ENCODE results near the gene NME1. TPM values are rescaled to one million over a fixed set of nuclear protein-coding genes. Genes with fewer than 3 reads are reported as not detected.
A peak's percentile ranks its signal among the peaks of the same experiment; 100 is the strongest.

The NME1 gene
- total RNA-seq (2013; cell fraction: nucleolus; rRNA removed) = 56.6 and 57.2 TPM in 2 replicates
- 273 and 276 TPM in 2 replicates for total RNA-seq (2014; rRNA removed)
- 297 and 328 TPM in 2 replicates for total RNA-seq (2014; rRNA removed; fragmentation: Illumina TruSeq; extraction: Trizol)
- total RNA-seq (2021) = 327 and 332 TPM in 2 replicates
- polyA plus RNA-seq (2011; ENCODE audit: low read depth) = 184 TPM
- polyA plus RNA-seq (2011; rRNA removed) = 389 and 480 TPM in 2 replicates
- 421 and 465 TPM in 2 replicates for polyA plus RNA-seq (2011; cell fraction: cytosol; rRNA removed)
- 184 and 204 TPM in 2 replicates for polyA plus RNA-seq (2011; cell fraction: nucleus; rRNA removed)
- polyA plus RNA-seq (2012) = 151 and 179 TPM in 2 replicates
- polyA plus RNA-seq (2014; fragmentation: Illumina TruSeq; extraction: Trizol) = 344 and 430 TPM in 2 replicates
- polyA plus RNA-seq (2014; fragmentation: Nextera tagmentation; extraction: Ambion mirVana) = 1,000 to 10,000 TPM; 1,138 to 1,362 TPM
- polyA plus RNA-seq (2014; rRNA removed) = 392 and 402 TPM in 2 replicates
- 100 to 1,000 TPM; 731 to 794 TPM for polyA plus RNA-seq (2016; fragmentation: Nextera tagmentation; extraction: Ambion mirVana)
- 104 and 144 TPM in 2 replicates for polyA minus RNA-seq (2011; rRNA and poly(A)+ RNA removed)
- polyA minus RNA-seq (2011; cell fraction: cytosol; rRNA and poly(A)+ RNA removed) = 22.6 and 28.2 TPM in 2 replicates
- polyA minus RNA-seq (2011; cell fraction: nucleus; rRNA and poly(A)+ RNA removed) = 19.2 and 30.7 TPM in 2 replicates
- Bru-seq, nascent RNA = percentile 85 among the genes with signal in this experiment
- percentile 95 among the genes with signal in this experiment for BruChase-seq, experiment 1, labeled RNA remaining after a 6-hour chase
- BruChase-seq, experiment 2, labeled RNA remaining after a 2-hour chase = percentile 90 among the genes with signal in this experiment
- long read RNA-seq, experiment 1, transcript NME1-202 (6 exons, 986 nt) = minor isoform, 16 of 346 reads
- long read RNA-seq, experiment 1, transcript NME1-203 (5 exons, 940 nt) = major isoform, 315 of 346 reads
- long read RNA-seq, experiment 1, partial matches to known transcripts = 7 of 346 reads
- long read RNA-seq, experiment 1, other reads (novel, unspliced or antisense) = 8 of 346 reads
- long read RNA-seq, experiment 2, transcript NME1-203 (5 exons, 940 nt) = major isoform, 1,062 of 1,173 reads
- long read RNA-seq, experiment 2, transcript NME1-202 (6 exons, 986 nt) = minor isoform, 61 of 1,173 reads
- long read RNA-seq, experiment 2, transcript NME1-208 (2 exons, 987 nt) = minor isoform, 5 of 1,173 reads
- long read RNA-seq, experiment 2, partial matches to known transcripts = 26 of 1,173 reads
- long read RNA-seq, experiment 2, other reads (novel, unspliced or antisense) = 19 of 1,173 reads

DNA sequence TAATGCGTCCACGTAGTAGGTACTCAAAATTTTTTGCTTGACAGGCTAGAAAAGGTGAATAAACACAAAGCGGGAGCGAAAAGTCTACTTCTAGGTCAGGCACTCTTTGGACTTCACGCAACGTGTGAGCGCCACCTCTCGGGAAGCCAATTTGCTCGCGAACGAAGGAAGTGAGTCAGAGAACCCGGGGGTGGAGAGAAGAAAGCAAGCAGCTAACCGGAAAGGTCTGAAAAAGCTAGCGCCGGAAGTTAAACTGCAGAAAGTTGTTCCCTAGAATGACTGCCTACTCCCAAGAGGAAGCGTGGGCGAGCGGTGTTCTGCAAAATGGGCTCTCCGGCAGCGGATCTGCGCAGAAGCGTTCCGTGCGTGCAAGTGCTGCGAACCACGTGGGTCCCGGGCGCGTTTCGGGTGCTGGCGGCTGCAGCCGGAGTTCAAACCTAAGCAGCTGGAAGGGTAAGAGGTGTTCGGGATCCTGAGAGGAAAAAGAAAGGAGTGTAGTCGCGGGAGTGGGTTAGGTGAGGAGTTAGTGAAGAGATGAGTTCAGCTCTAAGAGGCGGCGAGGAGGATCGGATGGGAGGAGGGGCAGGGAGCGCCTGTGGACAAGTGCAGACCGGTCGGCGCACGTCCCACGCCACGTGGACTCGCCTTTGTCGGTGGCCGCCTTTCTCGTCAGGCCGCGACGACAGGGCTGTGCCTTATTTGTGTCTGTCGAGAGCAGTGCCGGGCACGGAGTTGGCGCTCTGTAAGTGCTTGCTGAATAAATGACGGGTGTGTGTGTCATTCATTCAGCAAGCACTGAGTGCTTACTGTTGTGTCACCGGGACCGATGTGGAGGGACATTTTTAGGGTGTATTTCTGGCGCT, at the start of gene NME1:
Gene NME1, plus strand, starts transcription at position 350 of the 863 bp plus-strand sequence. CDS start 2,096 bp downstream, outside the sequence.
- Histone ChIP-seq H3K27ac (ENCODE audit: control insufficient read depth, insufficient read depth) (peak within 1 kb of the TSS; percentile 84), H3K4me3 (peak within 1 kb of the TSS; percentile 90), H3K4me2 (ENCODE audit: control insufficient read depth, insufficient read depth) (peak within 1 kb of the TSS; percentile 99), H3K79me2 (ENCODE audit: control insufficient read depth, insufficient read depth, low read length) (peaks cover 43% of the 10 kb centered on the region), H3K9ac (ENCODE audit: control insufficient read depth, insufficient read depth, low read length) (peak within 1 kb of the TSS; percentile 86), H2AFZ (ENCODE audit: control insufficient read depth, low read depth, low read length) (peak within 1 kb of the TSS; percentile 99), H3K27me3 (replicated peaks in 1 of 2; ENCODE audit: control insufficient read depth in 2 of 2, insufficient read depth in 2 of 2, low read length in 1 of 2) (no peaks in the 10 kb centered on the region), H3K4me1 (ENCODE audit: control insufficient read depth, insufficient read depth, low read length) (peaks cover 7% of the 10 kb centered on the region), H3K9me3 (replicated peaks; ENCODE audit: control insufficient read depth, insufficient read depth, low read length) (no peaks in the 10 kb centered on the region), H4K20me1 (ENCODE audit: control insufficient read depth, insufficient read depth) (no peaks in the 10 kb centered on the region), H3K36me3 (ENCODE audit: control insufficient read depth in 2 of 2, insufficient read depth in 2 of 2, low read length in 1 of 2) (peaks cover 5 to 17% of the 10 kb centered on the region in 2 experiments)
- in situ Hi-C loops (cut with MboI) (loop anchor here (5.0 kb wide), 2 partner anchors 151 to 286 kb away; partner anchors contain the start of gene TOB1), intact Hi-C loops (cut with micrococcal nuclease; ENCODE audit: unreplicated experiment) (loop anchor here (1.0 to 2.0 kb wide), 4 partner anchors 32 to 289 kb away; no protein-coding TSS in a partner anchor)
- BruUV-seq (replicated peaks) = no TSS peak
- SMC1A ChIA-PET (ENCODE audit: uncharacterized antibody, unreplicated experiment) = interaction anchor here (0.7 to 3.8 kb wide), 31 partner anchors 9 to 517 kb away, joined by 3 to 64 read pairs (median 4); no protein-coding TSS in a partner anchor
- under 1% methylated on average over 60 of the region's 60 CpGs for WGBS (ENCODE audit: insufficient coverage, insufficient replicate concordance, low lambda C conversion rate, missing lambda C conversion rate)
- RAD21 ChIA-PET (ENCODE audit: unreplicated experiment) = interaction anchor here (0.6 to 1.7 kb wide), 26 partner anchors 9 to 300 kb away, joined by 3 to 35 read pairs (median 4); partner anchors contain the start of genes SPAG9 and TOB1
- CTCF ChIA-PET = interaction anchor here (0.6 to 4.6 kb wide), 42 partner anchors 10 to 521 kb away, joined by 3 to 103 read pairs (median 5); partner anchors contain the start of genes NME2 and SPAG9
- DNase-seq (ENCODE audit: low read depth, low spot score) = peak; percentile 99
- POLR2A ChIA-PET = interaction anchor here (0.6 to 1.6 kb wide), 10 partner anchors 13 to 287 kb away, joined by 3 to 15 read pairs (median 4); partner anchors contain the start of genes NME2, SPAG9 and TOB1
- peak; percentile 93 for ATAC-seq
- peak; percentile 98 for FAIRE-seq
- peak; percentile 94 for TF ChIP-seq TARDBP (IDR thresholded peaks at IDR 0.05; ENCODE audit: borderline replicate concordance)
- peak; percentile 92 for TF ChIP-seq RELA (IDR thresholded peaks at IDR 0.05; ENCODE audit: borderline replicate concordance, partially characterized antibody)
- peak; percentile 98 for TF ChIP-seq POU2F2 (IDR thresholded peaks at IDR 0.05; ENCODE audit: borderline replicate concordance, low read depth, low read length)
- TF ChIP-seq GATAD2B (conservative IDR thresholded peaks at IDR 0.05; ENCODE audit: low read depth) = peak; percentile 87
- peak; percentile 75 for TF ChIP-seq TCF12 (IDR thresholded peaks at IDR 0.05; ENCODE audit: low read depth, low read length)
- TF ChIP-seq EZH2 (IDR thresholded peaks at IDR 0.05; ENCODE audit: borderline replicate concordance, control insufficient read depth, low read depth, low read length) = no peak
- peak; percentile 90 for TF ChIP-seq POLR2A (IDR thresholded peaks at IDR 0.05; ENCODE audit: low read depth, low read length)
- TF ChIP-seq TCF7 (IDR thresholded peaks at IDR 0.05; ENCODE audit: borderline replicate concordance) = peak; percentile 89
- peak; percentile 85 for TF ChIP-seq FOXK2 (IDR thresholded peaks at IDR 0.05)
- TF ChIP-seq SIX5 (IDR thresholded peaks at IDR 0.05; ENCODE audit: low read depth, low read length, severe bottlenecking) = peak; percentile 83
- TF ChIP-seq, protein P1, sequence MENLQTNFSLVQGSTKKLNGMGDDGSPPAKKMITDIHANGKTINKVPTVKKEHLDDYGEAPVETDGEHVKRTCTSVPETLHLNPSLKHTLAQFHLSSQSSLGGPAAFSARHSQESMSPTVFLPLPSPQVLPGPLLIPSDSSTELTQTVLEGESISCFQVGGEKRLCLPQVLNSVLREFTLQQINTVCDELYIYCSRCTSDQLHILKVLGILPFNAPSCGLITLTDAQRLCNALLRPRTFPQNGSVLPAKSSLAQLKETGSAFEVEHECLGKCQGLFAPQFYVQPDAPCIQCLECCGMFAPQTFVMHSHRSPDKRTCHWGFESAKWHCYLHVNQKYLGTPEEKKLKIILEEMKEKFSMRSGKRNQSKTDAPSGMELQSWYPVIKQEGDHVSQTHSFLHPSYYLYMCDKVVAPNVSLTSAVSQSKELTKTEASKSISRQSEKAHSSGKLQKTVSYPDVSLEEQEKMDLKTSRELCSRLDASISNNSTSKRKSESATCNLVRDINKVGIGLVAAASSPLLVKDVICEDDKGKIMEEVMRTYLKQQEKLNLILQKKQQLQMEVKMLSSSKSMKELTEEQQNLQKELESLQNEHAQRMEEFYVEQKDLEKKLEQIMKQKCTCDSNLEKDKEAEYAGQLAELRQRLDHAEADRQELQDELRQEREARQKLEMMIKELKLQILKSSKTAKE (IDR thresholded peaks at IDR 0.05; ENCODE audit: low read depth, poor library complexity, severe bottlenecking) = no peak
- peak; percentile 83 for TF ChIP-seq MLLT1 (IDR thresholded peaks at IDR 0.05)

All from GM12878 (cell line).